Heart right ventricle (tissue), 16 donors: ENCODE data around the gene PCBP4. TPM values are rescaled to one million over a fixed set of nuclear protein-coding genes. Genes with fewer than 3 reads are reported as not detected.
A peak's percentile ranks its signal among the peaks of the same experiment; 100 is the strongest.
"Not testable (repeated sequence)": the region's sequence is repeated elsewhere in the genome, so short reads cannot be mapped to it uniquely, and the experiment has no call there.

Experiments
- ATAC-seq, 8 donors: fragments of 200-7000 bp; cut with Tn5 transposase; one replicate each; pipeline ENCODE4 v1.9.1; 2020; ENCODE audit warnings: mild to moderate bottlenecking in 8 of 8, moderate library complexity in 8 of 8, moderate number of reproducible peaks in 1 of 8
- DNase-seq, 2 donors: peaks; one replicate each; pipeline ENCODE4 v3.0.0-alpha.2; 2020
- H3K27ac ChIP-seq, 10 donors: fragments of 200-600 bp; sonication (generic) in 2 of 10; one replicate each; pipeline versions ENCODE4 v1.5.0 to v1.8.0; 2020 to 2022; ENCODE audit warnings: mild to moderate bottlenecking in 3 of 10
- H3K27me3 ChIP-seq, 7 donors: fragments of 200-600 bp; one replicate each; pipeline ENCODE4 v1.8.0; 2021 to 2022; ENCODE audit warnings: mild to moderate bottlenecking in 2 of 7
- H3K36me3 ChIP-seq, 9 donors: fragments of 200-600 bp; sonication (generic) in 1 of 9; one replicate each; pipeline versions ENCODE4 v1.5.0 to v1.8.0; 2020 to 2022; ENCODE audit warnings: mild to moderate bottlenecking in 2 of 9
- H3K4me1 ChIP-seq, 9 donors: fragments of 200-600 bp; sonication (generic) in 1 of 9; one replicate each; pipeline versions ENCODE4 v1.5.0 to v1.8.0; 2020 to 2022; ENCODE audit warnings: mild to moderate bottlenecking in 4 of 9
- H3K4me3 ChIP-seq, 10 donors: fragments of 200-600 bp; sonication (generic) in 2 of 10; one replicate each; pipeline versions ENCODE4 v1.5.0 to v1.8.0; 2020 to 2022; ENCODE audit warnings: mild to moderate bottlenecking in 7 of 10, moderate library complexity in 2 of 10
- H3K9me3 ChIP-seq, 11 donors: fragments of 200-600 bp in 10 of 11; sonication (generic) in 2 of 11; one replicate each; pipeline versions ENCODE4 v1.5.0 to v1.8.0; 2013 to 2022; ENCODE audit warnings: mild to moderate bottlenecking in 2 of 11, control low read depth in 1 of 11, moderate library complexity in 1 of 11
- WGBS, 2 donors: extraction: QIAGEN DNeasy Blood & Tissue Kit; methylation state at CpG; one replicate each; pipeline ENCODE4 v1.1.7; 2013; ENCODE audit warnings: inconsistent platforms in 1 of 2; 5-methylcytosine and 5-hydroxymethylcytosine counted together
- intact Hi-C, 10 donors: fragments of 100-400 bp; cut with DNase I; formaldehyde crosslinking; loops; one replicate each; pipeline versions ENCODE4 v1.11.1 to v1.14.2; 2022
- polyA plus RNA-seq, 2 donors: library from polyadenylated mRNA; stranded (reverse); fragments of 200-250 nt; gene quantifications; one replicate each; pipeline ENCODE4 v1.2.3, GENCODE V29; 2013
- total RNA-seq, 10 donors: library from RNA; stranded (reverse); fragmentation: NEBNext Ultra II Directional in 3 of 10; extraction: Animal tissue kit (Norgen Biotek cat#: 25700) in 3 of 10; gene quantifications; one replicate each; pipeline versions ENCODE4 v1.2.1 to v1.2.4, GENCODE V29; 2021 to 2023
- TF ChIP-seq, protein P1 (sequence below), 9 donors: fragments of 200-600 bp; sonication (generic) in 2 of 9; IDR thresholded peaks; one replicate each; pipeline versions ENCODE4 v1.5.0 to v1.8.0; 2021 to 2022; ENCODE audit warnings: antibody characterized with exemption in 9 of 9, mild to moderate bottlenecking in 5 of 9, moderate library complexity in 1 of 9
- donor health status: Arrhythmogenic right ventricular cardiomyopathy.
- donor health status: ischemic (EF 13 %, LVEDD 7.1; RV severe dilation, severe dysfunction).
- donor health status: healthy with polysubstance abuse.
- donor health status: DM: no; HTN: yes; CAD: no.
- donor health status: DM: no; HTN: no; CAD: no.
- donor health status: ischemic (EF 25% LVEDD 6.9; RV normal size, moderate dysfunction).
- donor health status: ischemic (EF 25% LVEDD 5.7; RV mildly dilated, moderate dysfunction).
- donor health status: healthy.
- donor health status: DM: yes; HTN: yes; CAD: no.
- donor health status: Ischemic cardiomyopathy.
- donor health status: ischemic (EF 35%, LVEDD 5.7; RV mildly dilated, moderate dysfunction).
- donor health status: nonischemic (EF 11% LVEDD 7.7; RV severe dilation, severe dysfunction).
- donor health status: DM: yes; HTN: yes; CAD: no.
- donor health status: PGD.
- donor health status: ischemic (EF 29% LVEDD 5.4; RV normal size, mild dysfunction).
- donor health status: nonischemic (EF 23%, LVEDD 6.1; RV moderate dilation, normal function).

The PCBP4 gene
- total and polyA plus RNA-seq, 12 donors: 55.1 to 123 (median 62.2) TPM

DNA sequence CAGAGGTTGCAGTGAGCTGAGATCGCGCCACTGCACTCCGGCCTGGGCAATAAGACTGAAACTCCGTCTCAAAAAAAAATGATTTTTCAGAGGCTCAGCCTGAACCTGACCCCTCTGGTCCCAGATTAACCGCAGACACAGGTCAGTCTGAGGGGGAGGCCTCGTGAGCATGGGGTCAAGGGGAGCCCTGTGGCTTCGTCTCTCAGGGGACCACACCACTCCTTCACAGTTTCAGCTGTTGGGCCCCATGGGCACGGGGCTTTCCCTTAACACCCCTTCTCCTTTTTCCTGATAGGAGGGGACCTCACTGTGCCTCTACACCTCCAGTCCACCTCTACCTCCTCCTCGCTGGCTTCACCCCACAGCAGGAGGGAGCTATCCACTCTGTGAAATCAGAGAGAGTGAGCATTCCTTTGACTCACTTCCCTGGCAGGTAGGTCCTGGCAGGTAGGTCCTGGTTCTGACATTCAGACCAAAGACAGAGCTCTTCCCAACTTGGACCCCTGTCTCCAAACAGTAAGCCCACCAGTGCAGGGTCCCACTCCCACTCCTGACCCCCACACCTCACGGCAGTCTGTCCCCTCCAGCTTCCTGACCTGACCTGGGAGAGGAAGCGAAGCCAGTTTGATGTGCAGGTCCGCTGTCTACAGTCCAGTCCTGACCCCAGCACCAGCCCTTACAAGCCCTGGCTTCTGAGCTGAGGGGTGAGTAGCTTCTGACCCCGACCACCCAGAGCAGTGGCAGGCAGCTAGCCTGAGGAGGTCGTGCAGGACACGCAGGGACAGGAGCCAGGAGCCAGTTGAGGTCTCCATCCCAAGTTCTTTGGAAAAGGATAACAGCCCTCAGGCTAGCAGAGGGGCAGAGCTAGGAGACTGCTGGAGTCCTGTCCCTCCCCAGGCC is 34.5 kb downstream of the PCBP4 start:
- ATAC-seq: no peak
- Histone ChIP-seq H3K27ac (no peak overlapping the region), H3K36me3 (peaks cover 0 to 61% (median 33%) of the 10 kb centered on the region in 9 donors), H3K27me3 (no peaks in the 10 kb centered on the region), H3K4me3 (no peak overlapping the region), H3K4me1 (no peaks in the 10 kb centered on the region), H3K9me3 (no peaks in the 10 kb centered on the region)
- intact Hi-C loops: no loop called here
- TF ChIP-seq, protein P1, sequence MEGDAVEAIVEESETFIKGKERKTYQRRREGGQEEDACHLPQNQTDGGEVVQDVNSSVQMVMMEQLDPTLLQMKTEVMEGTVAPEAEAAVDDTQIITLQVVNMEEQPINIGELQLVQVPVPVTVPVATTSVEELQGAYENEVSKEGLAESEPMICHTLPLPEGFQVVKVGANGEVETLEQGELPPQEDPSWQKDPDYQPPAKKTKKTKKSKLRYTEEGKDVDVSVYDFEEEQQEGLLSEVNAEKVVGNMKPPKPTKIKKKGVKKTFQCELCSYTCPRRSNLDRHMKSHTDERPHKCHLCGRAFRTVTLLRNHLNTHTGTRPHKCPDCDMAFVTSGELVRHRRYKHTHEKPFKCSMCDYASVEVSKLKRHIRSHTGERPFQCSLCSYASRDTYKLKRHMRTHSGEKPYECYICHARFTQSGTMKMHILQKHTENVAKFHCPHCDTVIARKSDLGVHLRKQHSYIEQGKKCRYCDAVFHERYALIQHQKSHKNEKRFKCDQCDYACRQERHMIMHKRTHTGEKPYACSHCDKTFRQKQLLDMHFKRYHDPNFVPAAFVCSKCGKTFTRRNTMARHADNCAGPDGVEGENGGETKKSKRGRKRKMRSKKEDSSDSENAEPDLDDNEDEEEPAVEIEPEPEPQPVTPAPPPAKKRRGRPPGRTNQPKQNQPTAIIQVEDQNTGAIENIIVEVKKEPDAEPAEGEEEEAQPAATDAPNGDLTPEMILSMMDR (IDR thresholded peaks at IDR 0.05): no peak
- DNase-seq: no peak
- WGBS, 2 donors: 94 to 97% methylated on average over 15 of the region's 15 CpGs

DNA sequence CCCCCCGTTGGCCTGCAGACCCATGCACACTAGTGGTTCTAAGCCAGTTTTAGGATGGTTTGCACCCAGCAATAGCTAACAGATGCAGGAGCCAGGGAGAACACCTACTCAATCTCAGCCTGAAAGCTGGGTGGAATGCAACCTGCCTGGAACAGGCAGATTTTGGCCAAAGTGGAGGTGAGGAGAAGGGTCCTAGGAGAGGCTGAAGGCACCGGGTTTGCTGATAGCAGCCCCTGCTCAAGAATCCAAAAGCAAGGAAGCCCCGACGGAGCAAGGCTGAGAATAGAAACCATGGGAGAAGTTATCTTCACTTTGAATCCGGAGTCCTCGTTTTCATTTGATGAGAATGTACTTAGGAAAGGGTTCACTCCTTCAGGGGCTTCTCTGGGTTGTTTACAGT is 35.5 kb downstream of the PCBP4 start:
- Histone ChIP-seq H3K4me1 (no peaks in the 10 kb centered on the region), H3K36me3 (peaks cover 0 to 51% (median 24%) of the 10 kb centered on the region in 9 donors), H3K27me3 (no peaks in the 10 kb centered on the region), H3K4me3 (no peak overlapping the region), H3K27ac (no peak overlapping the region), H3K9me3 (no peaks in the 10 kb centered on the region)
- TF ChIP-seq, protein P1 (IDR thresholded peaks at IDR 0.05): no peak
- DNase-seq: no peak
- intact Hi-C loops: no loop called here
- 92 to 93% methylated on average over 6 of the region's 6 CpGs for WGBS, 2 donors
- no peak for ATAC-seq

DNA sequence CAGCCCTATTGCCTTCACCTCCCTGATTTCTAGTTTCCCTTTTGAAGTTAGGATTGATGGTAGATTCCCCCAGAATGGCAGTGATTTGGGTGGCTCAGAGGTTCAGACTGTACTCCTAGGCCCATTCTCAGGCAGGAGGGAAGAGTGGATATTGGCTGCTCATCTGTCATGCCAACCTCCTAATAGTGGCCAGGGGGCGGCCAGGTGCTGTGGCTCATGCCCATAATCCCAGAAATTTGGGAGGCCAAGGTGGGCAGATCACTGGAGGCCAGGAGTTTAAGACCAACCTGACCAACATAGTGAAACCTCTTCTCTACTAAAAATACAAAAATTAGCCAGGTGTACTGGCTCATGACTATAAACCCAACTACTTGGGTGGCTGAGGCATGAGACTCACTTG is 36.8 kb downstream of the PCBP4 start:
- no peak overlapping the region for H3K27ac ChIP-seq
- intact Hi-C loops: no loop called here
- DNase-seq (no peak), ATAC-seq (no peak)
- H3K4me1 ChIP-seq: no peaks in the 10 kb centered on the region
- no peaks in the 10 kb centered on the region for H3K27me3 ChIP-seq
- TF ChIP-seq, protein P1 (IDR thresholded peaks at IDR 0.05): no peak
- no peak overlapping the region for H3K4me3 ChIP-seq
- no peaks in the 10 kb centered on the region for H3K9me3 ChIP-seq
- WGBS, 2 donors: 93 to 100% methylated on average over 1 of the region's 1 CpG
- peaks cover 0 to 38% (median 18%) of the 10 kb centered on the region in 9 donors for H3K36me3 ChIP-seq

DNA sequence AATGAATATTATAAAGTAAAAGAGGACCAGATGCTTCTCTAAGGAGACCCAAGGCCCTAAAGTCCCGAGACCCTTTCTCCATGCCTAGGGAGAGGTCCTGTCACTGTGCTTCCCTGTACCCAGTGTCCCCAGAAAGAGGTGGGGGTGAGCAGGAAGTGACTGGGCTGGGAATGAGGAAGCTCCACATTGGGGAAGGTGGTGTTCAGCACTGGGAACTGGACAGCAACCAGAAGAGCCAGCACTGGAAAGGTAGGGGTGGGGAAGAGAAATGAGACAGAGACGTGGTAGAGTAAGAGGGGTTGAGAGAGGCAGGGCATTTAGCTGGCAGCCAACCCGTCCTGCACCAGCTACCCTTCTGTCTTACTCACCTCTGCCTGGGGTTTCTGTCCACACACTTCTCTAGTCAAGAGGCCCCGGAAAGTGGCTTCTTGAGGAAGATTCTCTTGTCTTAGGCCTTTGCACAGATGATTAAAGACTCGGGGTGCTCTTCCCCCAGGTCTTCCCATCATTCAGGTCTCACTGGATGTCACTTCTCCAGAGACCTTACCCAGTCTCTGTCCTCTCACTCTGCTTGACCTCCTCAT is 37.7 kb downstream of the PCBP4 start:
- Histone ChIP-seq H3K4me1 (no peaks in the 10 kb centered on the region), H3K9me3 (no peaks in the 10 kb centered on the region), H3K27ac (no peak overlapping the region), H3K27me3 (no peaks in the 10 kb centered on the region), H3K36me3 (peaks cover 0 to 29% (median 11%) of the 10 kb centered on the region in 9 donors), H3K4me3 (no peak overlapping the region)
- 73 to 74% methylated on average over 5 of the region's 5 CpGs for WGBS, 2 donors
- ATAC-seq (no peak), DNase-seq (no peak)
- TF ChIP-seq, protein P1 (IDR thresholded peaks at IDR 0.05): no peak
- intact Hi-C loops: no loop called here

DNA sequence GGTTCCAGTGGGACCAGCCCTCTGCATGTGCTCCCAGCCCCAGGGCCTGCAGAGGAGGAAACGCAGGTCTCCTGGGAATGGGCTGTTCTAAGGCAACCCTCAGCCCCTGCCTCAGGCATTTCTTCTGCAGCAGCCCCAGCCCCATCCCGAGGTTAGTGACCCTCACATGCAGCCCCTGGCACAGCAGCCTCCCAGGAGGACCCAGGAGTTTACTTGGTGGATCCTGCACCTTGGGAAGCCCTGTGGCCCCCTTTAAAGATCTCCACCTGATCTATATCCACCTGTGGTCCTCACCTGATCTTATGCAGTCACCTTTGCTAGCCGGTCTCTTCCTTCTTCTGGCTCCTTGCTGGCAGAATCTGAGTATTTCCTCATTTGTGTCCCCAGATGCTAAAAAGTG is 38.3 kb downstream of the PCBP4 start:
- 81 to 86% methylated on average over 3 of the region's 3 CpGs for WGBS, 2 donors
- peaks cover 0 to 24% (median 6%) of the 10 kb centered on the region in 9 donors for H3K36me3 ChIP-seq
- H3K4me3 ChIP-seq, H3K4me1 ChIP-seq, intact Hi-C loops, DNase-seq, H3K27me3 ChIP-seq, H3K9me3 ChIP-seq, H3K27ac ChIP-seq: not testable (repeated sequence)
- ATAC-seq: peak in 2 of 8 donors; percentile 26 to 28
